ENCODE data around the gene SLC25A36.
"Not testable (repeated sequence)": the region's sequence is repeated elsewhere in the genome, so short reads cannot be mapped to it uniquely, and the experiment has no call there.

Gene SLC25A36

GRCh38 chr3:140994316-140994715 is 52.7 kb downstream of the SLC25A36 start:
- Histone ChIP-seq H3K27me3 (ENCODE audit: insufficient read depth, low read depth, severe bottlenecking) (no peaks in the 10 kb centered on the region), H3K36me3 (no peaks in the 10 kb centered on the region), H3K27ac (no peak overlapping the region), H3K9me3 (ENCODE audit: severe bottlenecking) (no peaks in the 10 kb centered on the region), H3K4me3 (ENCODE audit: low read depth, low read length) (no peak overlapping the region)
- no peak for DNase-seq
- TF ChIP-seq CTCF (IDR thresholded peaks at IDR 0.05; ENCODE audit: low read depth, low read length): no peak

DNA sequence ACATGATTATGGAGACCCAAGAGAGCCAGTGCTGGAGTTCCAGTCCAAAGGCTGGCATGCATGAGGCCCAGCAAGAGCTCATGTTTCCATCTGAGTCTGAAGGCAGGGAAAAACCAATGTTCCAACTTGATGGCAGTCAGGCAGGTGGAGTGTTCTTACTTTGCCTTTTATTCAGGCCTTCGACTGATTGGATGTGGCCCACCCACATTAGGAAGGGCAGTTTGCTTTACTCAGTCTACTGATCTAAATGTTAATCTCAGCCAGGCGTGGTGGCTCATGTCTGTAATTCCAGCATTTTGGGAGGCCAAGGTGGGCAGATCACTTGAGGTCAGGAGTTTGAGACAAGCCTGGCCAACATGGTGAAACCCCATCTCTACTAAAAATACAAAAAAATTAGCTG is 53.2 kb downstream of the SLC25A36 start:
- DNase-seq; H3K36me3 ChIP-seq; H3K27me3 ChIP-seq (ENCODE audit: insufficient read depth, low read depth, severe bottlenecking); H3K27ac ChIP-seq; H3K4me3 ChIP-seq (ENCODE audit: low read depth, low read length); H3K9me3 ChIP-seq (ENCODE audit: severe bottlenecking): not testable (repeated sequence)

GRCh38 chr3:140995881-140996280 is 54.2 kb downstream of the SLC25A36 start:
- H3K9me3 ChIP-seq (ENCODE audit: severe bottlenecking): no peaks in the 10 kb centered on the region
- H3K27ac ChIP-seq: no peak overlapping the region
- no peak overlapping the region for H3K4me3 ChIP-seq (ENCODE audit: low read depth, low read length)
- H3K27me3 ChIP-seq (ENCODE audit: insufficient read depth, low read depth, severe bottlenecking): no peaks in the 10 kb centered on the region
- no peaks in the 10 kb centered on the region for H3K36me3 ChIP-seq
- no peak for DNase-seq
- TF ChIP-seq CTCF (IDR thresholded peaks at IDR 0.05; ENCODE audit: low read depth, low read length): no peak

- no peak overlapping the region for H3K4me3 ChIP-seq (ENCODE audit: low read depth, low read length)
- TF ChIP-seq CTCF (IDR thresholded peaks at IDR 0.05; ENCODE audit: low read depth, low read length): peak; percentile 92
- DNase-seq: peak; percentile 77
- no peaks in the 10 kb centered on the region for H3K9me3 ChIP-seq (ENCODE audit: severe bottlenecking)
- H3K27me3 ChIP-seq (ENCODE audit: insufficient read depth, low read depth, severe bottlenecking): no peaks in the 10 kb centered on the region
- H3K36me3 ChIP-seq: no peaks in the 10 kb centered on the region
- no peak overlapping the region for H3K27ac ChIP-seq
These were observed 58.5 kb downstream of the SLC25A36 start for GRCh38 chr3:141000027-141000663.

- no peak overlapping the region for H3K4me3 ChIP-seq (ENCODE audit: low read depth, low read length)
- H3K27ac ChIP-seq: no peak overlapping the region
- TF ChIP-seq CTCF (IDR thresholded peaks at IDR 0.05; ENCODE audit: low read depth, low read length): no peak
- H3K36me3 ChIP-seq: no peaks in the 10 kb centered on the region
- no peak for DNase-seq
- no peaks in the 10 kb centered on the region for H3K9me3 ChIP-seq (ENCODE audit: severe bottlenecking)
- H3K27me3 ChIP-seq (ENCODE audit: insufficient read depth, low read depth, severe bottlenecking): no peaks in the 10 kb centered on the region
These were observed 59.0 kb downstream of the SLC25A36 start for GRCh38 chr3:141000686-141001085.

- TF ChIP-seq CTCF (IDR thresholded peaks at IDR 0.05; ENCODE audit: low read depth, low read length): no peak
- no peak overlapping the region for H3K4me3 ChIP-seq (ENCODE audit: low read depth, low read length)
These were observed 64.7 kb downstream of the SLC25A36 start for GRCh38 chr3:141006344-141006743.

More at GRCh38 chr3:141006344-141006743, 64.7 kb downstream of the SLC25A36 start:
- Histone ChIP-seq H3K27ac (no peak overlapping the region), H3K27me3 (ENCODE audit: insufficient read depth, low read depth, severe bottlenecking) (no peaks in the 10 kb centered on the region), H3K9me3 (ENCODE audit: severe bottlenecking) (peaks cover 3% of the 10 kb centered on the region), H3K36me3 (no peaks in the 10 kb centered on the region)
- no peak for DNase-seq

All from WERI-Rb-1 (cell line).